GM23338 (cell line): ENCODE data around the gene HPDL. TPM values are rescaled to one million over a fixed set of nuclear protein-coding genes. Genes with fewer than 3 reads are reported as not detected.
A peak's percentile ranks its signal among the peaks of the same experiment; 100 is the strongest.

Experiments used
- ATAC-seq: fragments of 200-7000 bp; cut with Tn5 transposase; 3 replicates; pipeline ENCODE4 v1.9.1; 2020
- DNase-seq: peaks from one replicate; pipeline ENCODE4 v3.0.0-alpha.2; 2015; ENCODE audit warnings: low spot score
- H2AFZ ChIP-seq: fragments of 200-600 bp; sonication (generic); 2 replicates; pipeline ENCODE4 v1.8.0; 2016; ENCODE audit warnings: antibody characterized with exemption, mild to moderate bottlenecking, moderate library complexity
- H3F3A ChIP-seq: fragments of 200-600 bp; sonication (generic); replicated peaks from 2 replicates; pipeline ENCODE4 v1.8.0; 2017; ENCODE audit warnings: antibody characterized with exemption, mixed run types, low read depth
- H3K27ac ChIP-seq: fragments of 200-600 bp; sonication (generic); 2 replicates; pipeline ENCODE4 v1.6.1; 2016; ENCODE audit warnings: low read depth
- H3K27me3 ChIP-seq: fragments of 200-600 bp; sonication (generic); 2 replicates; pipeline ENCODE4 v1.8.0; 2016; ENCODE audit warnings: mild to moderate bottlenecking, mixed run types, moderate library complexity; ENCODE audit not compliant: insufficient read depth
- H3K36me3 ChIP-seq: fragments of 200-600 bp; sonication (generic); 2 replicates; pipeline ENCODE4 v1.8.0; 2016; ENCODE audit warnings: mild to moderate bottlenecking; ENCODE audit not compliant: insufficient read depth
- H3K4me1 ChIP-seq: fragments of 200-600 bp; sonication (generic); 2 replicates; pipeline ENCODE4 v1.8.0; 2016; ENCODE audit warnings: mild to moderate bottlenecking, moderate library complexity; ENCODE audit not compliant: insufficient read depth
- H3K4me2 ChIP-seq: fragments of 200-600 bp; sonication (generic); 2 replicates; pipeline ENCODE4 v1.7.1; 2017; ENCODE audit warnings: mixed run types
- H3K4me3 ChIP-seq: fragments of 200-600 bp; sonication (generic); 2 replicates; pipeline ENCODE4 v1.6.1; 2016; ENCODE audit warnings: mixed run types
- H3K79me2 ChIP-seq: fragments of 200-600 bp; sonication (generic); replicated peaks from 2 replicates; pipeline ENCODE4 v1.8.0; 2017; ENCODE audit warnings: mild to moderate bottlenecking; ENCODE audit not compliant: insufficient read depth
- H3K9me2 ChIP-seq: fragments of 200-600 bp; sonication (generic); 2 replicates; pipeline ENCODE4 v1.8.0; 2017; ENCODE audit not compliant: insufficient read depth
- H4K20me1 ChIP-seq: fragments of 200-600 bp; sonication (generic); replicated peaks from 2 replicates; pipeline ENCODE4 v1.8.0; 2017; ENCODE audit warnings: mild to moderate bottlenecking; ENCODE audit not compliant: insufficient read depth
- H3K27ac Mint-ChIP-seq: 2 replicates; pipeline ENCODE4 v1.8.0; 2020; ENCODE audit warnings: inconsistent platforms, mild to moderate bottlenecking, moderate library complexity, mixed read lengths
- H3K27me3 Mint-ChIP-seq: 3 replicates; pipeline ENCODE4 v1.8.0; 2022; ENCODE audit warnings: low read depth, mild to moderate bottlenecking, moderate library complexity, mixed read lengths, inconsistent platforms; ENCODE audit not compliant: insufficient read depth, poor library complexity
- H3K36me3 Mint-ChIP-seq: 3 replicates; pipeline ENCODE4 v1.8.0; 2021; ENCODE audit warnings: low read depth, mild to moderate bottlenecking, inconsistent platforms, moderate library complexity, mixed read lengths
- H3K4me1 Mint-ChIP-seq: 3 replicates; pipeline ENCODE4 v1.8.0; 2020; ENCODE audit warnings: mild to moderate bottlenecking, inconsistent platforms, mixed read lengths
- H3K4me3 Mint-ChIP-seq: 3 replicates; pipeline ENCODE4 v1.8.0; 2021; ENCODE audit warnings: moderate library complexity, mild to moderate bottlenecking, inconsistent platforms, mixed read lengths
- H3K9me3 Mint-ChIP-seq: 3 replicates; pipeline ENCODE4 v1.8.0; 2020; ENCODE audit warnings: moderate library complexity, mild to moderate bottlenecking, inconsistent platforms, mixed read lengths
- CREB1 ChIP-seq: fragments of 250-450 bp; sonication (Bioruptor Pico); IDR thresholded peaks from 2 replicates; pipeline ENCODE4 v1.5.0; 2020; ENCODE audit warnings: low read depth, mild to moderate bottlenecking, moderate library complexity
- EZH2 ChIP-seq: fragments of 200-600 bp; sonication (generic); IDR thresholded peaks from one replicate; pipeline ENCODE4 v1.8.0; 2017; ENCODE audit warnings: antibody characterized with exemption, mild to moderate bottlenecking, low read depth; ENCODE audit not compliant: unreplicated experiment
- EZH2phosphoT487 ChIP-seq: fragments of 200-600 bp; sonication (generic); IDR thresholded peaks from one replicate; pipeline ENCODE4 v1.8.1; 2018; ENCODE audit warnings: antibody characterized with exemption; ENCODE audit not compliant: unreplicated experiment
- JUNB ChIP-seq: IDR thresholded peaks from one replicate; pipeline ENCODE4 v1.6.1; 2016; ENCODE audit warnings: antibody characterized with exemption; ENCODE audit not compliant: unreplicated experiment
- NANOG ChIP-seq: IDR thresholded peaks from 2 replicates; pipeline ENCODE4 v1.6.1; 2016; ENCODE audit warnings: antibody characterized with exemption, borderline replicate concordance
- POLR2AphosphoS5 ChIP-seq: IDR thresholded peaks from 2 replicates; pipeline ENCODE4 v1.6.1; 2016; ENCODE audit warnings: antibody characterized with exemption, low read depth
- STAT1 ChIP-seq: IDR thresholded peaks from one replicate; pipeline ENCODE4 v1.6.1; 2016; ENCODE audit warnings: antibody characterized with exemption; ENCODE audit not compliant: unreplicated experiment
- ZNF114 ChIP-seq: fragments of 250-450 bp; sonication (Bioruptor Pico); IDR thresholded peaks from 2 replicates; pipeline ENCODE4 v1.5.0; 2020; ENCODE audit warnings: mild to moderate bottlenecking, moderate library complexity
- ZNF331 ChIP-seq: fragments of 250-450 bp; sonication (Bioruptor Pico); IDR thresholded peaks from 2 replicates; pipeline ENCODE4 v1.5.0; 2020; ENCODE audit warnings: low read depth, mild to moderate bottlenecking, moderate library complexity
- polyA plus RNA-seq: library from polyadenylated mRNA; unstranded; fragments of >200 nt; fragmentation: Nextera tagmentation; extraction: Ambion mirVana; gene quantifications from 2 replicates; pipeline ENCODE4 v1.2.1, GENCODE V29; 2016
- total RNA-seq: library from RNA; depleted of rRNA; stranded (reverse); fragments of >200 nt; shearing (Covaris generic); gene quantifications from 2 replicates; pipeline ENCODE4 v1.2.3, GENCODE V29; 2014
- TF ChIP-seq, protein P1 (sequence below): IDR thresholded peaks from one replicate; pipeline ENCODE4 v1.6.1; 2018; ENCODE audit warnings: antibody characterized with exemption; ENCODE audit not compliant: unreplicated experiment
- TF ChIP-seq, protein P2 (sequence below), 2 experiments: fragments of 200-600 bp in 1 of 2; sonication (generic) in 1 of 2; conservative IDR thresholded peaks; 2 replicates each; pipeline versions ENCODE4 v1.5.1 to v1.6.1; 2016 to 2017; ENCODE audit warnings: antibody characterized with exemption in 2 of 2, low read depth in 2 of 2, mild to moderate bottlenecking in 2 of 2, moderate library complexity in 1 of 2
- TF ChIP-seq, protein P3 (sequence below): IDR thresholded peaks from 2 replicates; pipeline ENCODE4 v1.6.1; 2016; ENCODE audit warnings: antibody characterized with exemption
- TF ChIP-seq, protein P4 (sequence below): fragments of 250-450 bp; sonication (Bioruptor Pico); IDR thresholded peaks from 2 replicates; pipeline ENCODE4 v1.5.0; 2020; ENCODE audit warnings: mild to moderate bottlenecking, moderate library complexity

HPDL gene
- total and polyA plus RNA-seq, 2 experiments from 2014 or later, result 36.5 to 82.1 TPM

DNA sequence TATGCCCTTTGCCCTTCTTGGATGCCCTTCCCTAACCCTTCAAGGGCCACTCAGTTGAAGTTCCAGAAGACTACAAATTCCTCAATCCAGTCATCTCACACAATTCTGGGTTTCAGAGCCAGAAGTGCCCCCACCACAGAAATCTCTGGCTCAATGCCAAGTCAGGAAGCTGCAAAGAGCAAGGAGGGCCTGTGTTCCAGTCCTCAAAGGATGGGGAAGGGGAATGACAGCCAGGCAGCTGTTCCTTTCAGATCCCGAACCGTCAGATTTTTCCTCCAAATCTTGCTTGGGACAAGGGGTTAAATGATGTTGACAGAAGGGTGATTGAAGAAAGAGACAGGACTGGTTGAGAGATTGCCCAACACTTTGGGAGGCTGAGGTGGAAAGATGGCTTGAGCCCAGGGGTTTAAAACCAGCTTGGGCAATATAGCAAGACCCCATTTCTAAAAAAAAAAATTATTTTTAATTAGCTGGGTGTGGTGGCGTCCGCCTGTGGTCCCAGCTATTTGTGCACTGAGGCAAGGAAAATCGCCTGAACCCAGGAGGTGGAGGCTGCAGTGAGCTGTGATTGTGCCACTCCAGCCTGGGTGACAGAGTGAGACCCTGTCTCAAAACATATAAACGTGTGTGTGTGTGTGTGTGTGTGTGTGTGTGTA is 716 bp upstream of the HPDL start:
- H3K27me3 Mint-ChIP-seq, result peaks cover 25% of the 10 kb centered on the region
- Histone ChIP-seq H3K27me3 (no peaks in the 10 kb centered on the region), H3K27ac (peak overlapping the region; percentile 84), H3K4me3 (peak overlapping the region; percentile 71), H3K36me3 (peaks cover 3% of the 10 kb centered on the region; the same call in 1 of the 2 replicates), H2AFZ (no peak overlapping the region), H4K20me1 (no peaks in the 10 kb centered on the region; the same call in 1 of the 2 replicates), H3F3A (peaks cover 12% of the 10 kb centered on the region), H3K4me1 (peaks cover 35% of the 10 kb centered on the region), H3K9me2 (no peaks in the 10 kb centered on the region), H3K79me2 (peaks cover 14% of the 10 kb centered on the region), H3K4me2 (peak overlapping the region; percentile 91)
- peak overlapping the region; percentile 90 for H3K27ac Mint-ChIP-seq
- H3K4me3 Mint-ChIP-seq, result peak overlapping the region; percentile 83
- ATAC-seq (no peak), DNase-seq (no peak)
- no peak for TF ChIP-seq POLR2AphosphoS5
- no peak for TF ChIP-seq STAT1
- TF ChIP-seq EZH2phosphoT487, result no peak
- no peak for TF ChIP-seq EZH2
- TF ChIP-seq, protein P1, sequence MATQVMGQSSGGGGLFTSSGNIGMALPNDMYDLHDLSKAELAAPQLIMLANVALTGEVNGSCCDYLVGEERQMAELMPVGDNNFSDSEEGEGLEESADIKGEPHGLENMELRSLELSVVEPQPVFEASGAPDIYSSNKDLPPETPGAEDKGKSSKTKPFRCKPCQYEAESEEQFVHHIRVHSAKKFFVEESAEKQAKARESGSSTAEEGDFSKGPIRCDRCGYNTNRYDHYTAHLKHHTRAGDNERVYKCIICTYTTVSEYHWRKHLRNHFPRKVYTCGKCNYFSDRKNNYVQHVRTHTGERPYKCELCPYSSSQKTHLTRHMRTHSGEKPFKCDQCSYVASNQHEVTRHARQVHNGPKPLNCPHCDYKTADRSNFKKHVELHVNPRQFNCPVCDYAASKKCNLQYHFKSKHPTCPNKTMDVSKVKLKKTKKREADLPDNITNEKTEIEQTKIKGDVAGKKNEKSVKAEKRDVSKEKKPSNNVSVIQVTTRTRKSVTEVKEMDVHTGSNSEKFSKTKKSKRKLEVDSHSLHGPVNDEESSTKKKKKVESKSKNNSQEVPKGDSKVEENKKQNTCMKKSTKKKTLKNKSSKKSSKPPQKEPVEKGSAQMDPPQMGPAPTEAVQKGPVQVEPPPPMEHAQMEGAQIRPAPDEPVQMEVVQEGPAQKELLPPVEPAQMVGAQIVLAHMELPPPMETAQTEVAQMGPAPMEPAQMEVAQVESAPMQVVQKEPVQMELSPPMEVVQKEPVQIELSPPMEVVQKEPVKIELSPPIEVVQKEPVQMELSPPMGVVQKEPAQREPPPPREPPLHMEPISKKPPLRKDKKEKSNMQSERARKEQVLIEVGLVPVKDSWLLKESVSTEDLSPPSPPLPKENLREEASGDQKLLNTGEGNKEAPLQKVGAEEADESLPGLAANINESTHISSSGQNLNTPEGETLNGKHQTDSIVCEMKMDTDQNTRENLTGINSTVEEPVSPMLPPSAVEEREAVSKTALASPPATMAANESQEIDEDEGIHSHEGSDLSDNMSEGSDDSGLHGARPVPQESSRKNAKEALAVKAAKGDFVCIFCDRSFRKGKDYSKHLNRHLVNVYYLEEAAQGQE, result no peak
- TF ChIP-seq, protein P2, sequence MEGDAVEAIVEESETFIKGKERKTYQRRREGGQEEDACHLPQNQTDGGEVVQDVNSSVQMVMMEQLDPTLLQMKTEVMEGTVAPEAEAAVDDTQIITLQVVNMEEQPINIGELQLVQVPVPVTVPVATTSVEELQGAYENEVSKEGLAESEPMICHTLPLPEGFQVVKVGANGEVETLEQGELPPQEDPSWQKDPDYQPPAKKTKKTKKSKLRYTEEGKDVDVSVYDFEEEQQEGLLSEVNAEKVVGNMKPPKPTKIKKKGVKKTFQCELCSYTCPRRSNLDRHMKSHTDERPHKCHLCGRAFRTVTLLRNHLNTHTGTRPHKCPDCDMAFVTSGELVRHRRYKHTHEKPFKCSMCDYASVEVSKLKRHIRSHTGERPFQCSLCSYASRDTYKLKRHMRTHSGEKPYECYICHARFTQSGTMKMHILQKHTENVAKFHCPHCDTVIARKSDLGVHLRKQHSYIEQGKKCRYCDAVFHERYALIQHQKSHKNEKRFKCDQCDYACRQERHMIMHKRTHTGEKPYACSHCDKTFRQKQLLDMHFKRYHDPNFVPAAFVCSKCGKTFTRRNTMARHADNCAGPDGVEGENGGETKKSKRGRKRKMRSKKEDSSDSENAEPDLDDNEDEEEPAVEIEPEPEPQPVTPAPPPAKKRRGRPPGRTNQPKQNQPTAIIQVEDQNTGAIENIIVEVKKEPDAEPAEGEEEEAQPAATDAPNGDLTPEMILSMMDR (conservative IDR thresholded peaks at IDR 0.05; ENCODE audit: low read depth in 2 of 2), result no peak
- TF ChIP-seq ZNF114 (CRISPR knock-in tag), result no peak
- TF ChIP-seq, protein P3, sequence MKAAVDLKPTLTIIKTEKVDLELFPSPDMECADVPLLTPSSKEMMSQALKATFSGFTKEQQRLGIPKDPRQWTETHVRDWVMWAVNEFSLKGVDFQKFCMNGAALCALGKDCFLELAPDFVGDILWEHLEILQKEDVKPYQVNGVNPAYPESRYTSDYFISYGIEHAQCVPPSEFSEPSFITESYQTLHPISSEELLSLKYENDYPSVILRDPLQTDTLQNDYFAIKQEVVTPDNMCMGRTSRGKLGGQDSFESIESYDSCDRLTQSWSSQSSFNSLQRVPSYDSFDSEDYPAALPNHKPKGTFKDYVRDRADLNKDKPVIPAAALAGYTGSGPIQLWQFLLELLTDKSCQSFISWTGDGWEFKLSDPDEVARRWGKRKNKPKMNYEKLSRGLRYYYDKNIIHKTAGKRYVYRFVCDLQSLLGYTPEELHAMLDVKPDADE, result no peak
- no peak for TF ChIP-seq CREB1 (CRISPR knock-in tag)
- TF ChIP-seq ZNF331 (CRISPR knock-in tag), result no peak
- TF ChIP-seq, protein P4, sequence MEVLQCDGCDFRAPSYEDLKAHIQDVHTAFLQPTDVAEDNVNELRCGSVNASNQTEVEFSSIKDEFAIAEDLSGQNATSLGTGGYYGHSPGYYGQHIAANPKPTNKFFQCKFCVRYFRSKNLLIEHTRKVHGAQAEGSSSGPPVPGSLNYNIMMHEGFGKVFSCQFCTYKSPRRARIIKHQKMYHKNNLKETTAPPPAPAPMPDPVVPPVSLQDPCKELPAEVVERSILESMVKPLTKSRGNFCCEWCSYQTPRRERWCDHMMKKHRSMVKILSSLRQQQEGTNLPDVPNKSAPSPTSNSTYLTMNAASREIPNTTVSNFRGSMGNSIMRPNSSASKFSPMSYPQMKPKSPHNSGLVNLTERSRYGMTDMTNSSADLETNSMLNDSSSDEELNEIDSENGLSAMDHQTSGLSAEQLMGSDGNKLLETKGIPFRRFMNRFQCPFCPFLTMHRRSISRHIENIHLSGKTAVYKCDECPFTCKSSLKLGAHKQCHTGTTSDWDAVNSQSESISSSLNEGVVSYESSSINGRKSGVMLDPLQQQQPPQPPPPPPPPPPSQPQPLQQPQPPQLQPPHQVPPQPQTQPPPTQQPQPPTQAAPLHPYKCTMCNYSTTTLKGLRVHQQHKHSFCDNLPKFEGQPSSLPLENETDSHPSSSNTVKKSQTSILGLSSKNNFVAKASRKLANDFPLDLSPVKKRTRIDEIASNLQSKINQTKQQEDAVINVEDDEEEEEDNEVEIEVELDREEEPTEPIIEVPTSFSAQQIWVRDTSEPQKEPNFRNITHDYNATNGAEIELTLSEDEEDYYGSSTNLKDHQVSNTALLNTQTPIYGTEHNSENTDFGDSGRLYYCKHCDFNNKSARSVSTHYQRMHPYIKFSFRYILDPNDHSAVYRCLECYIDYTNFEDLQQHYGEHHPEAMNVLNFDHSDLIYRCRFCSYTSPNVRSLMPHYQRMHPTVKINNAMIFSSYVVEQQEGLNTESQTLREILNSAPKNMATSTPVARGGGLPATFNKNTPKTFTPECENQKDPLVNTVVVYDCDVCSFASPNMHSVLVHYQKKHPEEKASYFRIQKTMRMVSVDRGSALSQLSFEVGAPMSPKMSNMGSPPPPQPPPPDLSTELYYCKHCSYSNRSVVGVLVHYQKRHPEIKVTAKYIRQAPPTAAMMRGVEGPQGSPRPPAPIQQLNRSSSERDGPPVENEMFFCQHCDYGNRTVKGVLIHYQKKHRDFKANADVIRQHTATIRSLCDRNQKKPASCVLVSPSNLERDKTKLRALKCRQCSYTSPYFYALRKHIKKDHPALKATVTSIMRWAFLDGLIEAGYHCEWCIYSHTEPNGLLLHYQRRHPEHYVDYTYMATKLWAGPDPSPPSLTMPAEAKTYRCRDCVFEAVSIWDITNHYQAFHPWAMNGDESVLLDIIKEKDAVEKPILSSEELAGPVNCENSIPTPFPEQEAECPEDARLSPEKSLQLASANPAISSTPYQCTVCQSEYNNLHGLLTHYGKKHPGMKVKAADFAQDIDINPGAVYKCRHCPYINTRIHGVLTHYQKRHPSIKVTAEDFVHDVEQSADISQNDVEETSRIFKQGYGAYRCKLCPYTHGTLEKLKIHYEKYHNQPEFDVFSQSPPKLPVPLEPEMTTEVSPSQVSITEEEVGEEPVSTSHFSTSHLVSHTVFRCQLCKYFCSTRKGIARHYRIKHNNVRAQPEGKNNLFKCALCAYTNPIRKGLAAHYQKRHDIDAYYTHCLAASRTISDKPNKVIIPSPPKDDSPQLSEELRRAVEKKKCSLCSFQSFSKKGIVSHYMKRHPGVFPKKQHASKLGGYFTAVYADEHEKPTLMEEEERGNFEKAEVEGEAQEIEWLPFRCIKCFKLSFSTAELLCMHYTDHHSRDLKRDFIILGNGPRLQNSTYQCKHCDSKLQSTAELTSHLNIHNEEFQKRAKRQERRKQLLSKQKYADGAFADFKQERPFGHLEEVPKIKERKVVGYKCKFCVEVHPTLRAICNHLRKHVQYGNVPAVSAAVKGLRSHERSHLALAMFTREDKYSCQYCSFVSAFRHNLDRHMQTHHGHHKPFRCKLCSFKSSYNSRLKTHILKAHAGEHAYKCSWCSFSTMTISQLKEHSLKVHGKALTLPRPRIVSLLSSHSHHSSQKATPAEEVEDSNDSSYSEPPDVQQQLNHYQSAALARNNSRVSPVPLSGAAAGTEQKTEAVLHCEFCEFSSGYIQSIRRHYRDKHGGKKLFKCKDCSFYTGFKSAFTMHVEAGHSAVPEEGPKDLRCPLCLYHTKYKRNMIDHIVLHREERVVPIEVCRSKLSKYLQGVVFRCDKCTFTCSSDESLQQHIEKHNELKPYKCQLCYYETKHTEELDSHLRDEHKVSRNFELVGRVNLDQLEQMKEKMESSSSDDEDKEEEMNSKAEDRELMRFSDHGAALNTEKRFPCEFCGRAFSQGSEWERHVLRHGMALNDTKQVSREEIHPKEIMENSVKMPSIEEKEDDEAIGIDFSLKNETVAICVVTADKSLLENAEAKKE (CRISPR knock-in tag), result no peak
- TF ChIP-seq NANOG, result no peak
- TF ChIP-seq JUNB, result no peak
- H3K36me3 Mint-ChIP-seq, result peaks cover 38% of the 10 kb centered on the region; the same call in 2 of the 3 replicates
- peaks cover 54% of the 10 kb centered on the region for H3K4me1 Mint-ChIP-seq
- peaks cover 5% of the 10 kb centered on the region; the same call in 2 of the 3 replicates for H3K9me3 Mint-ChIP-seq
